Measurements from ENCODE around the gene ANKS1A.

DNA sequence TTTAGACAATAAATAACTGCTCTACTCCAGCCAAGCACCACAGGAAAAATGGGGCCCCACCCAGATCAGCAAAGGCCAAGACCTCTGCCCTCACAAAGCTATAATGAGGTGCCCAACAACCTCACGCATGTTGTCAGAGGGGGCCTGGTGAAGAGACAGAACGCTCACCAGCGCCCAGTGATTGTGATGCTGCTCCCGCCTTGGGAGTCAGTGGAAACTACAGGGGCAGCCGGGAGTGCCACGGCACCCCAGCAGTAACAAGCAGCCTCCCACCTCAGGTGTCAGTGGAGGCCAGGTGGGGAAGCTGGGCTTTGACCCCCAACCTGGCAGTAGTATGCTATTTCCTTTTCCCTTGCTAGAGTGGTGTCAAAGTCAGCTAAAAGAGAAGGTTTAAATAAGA, 204.7 kb downstream of the ANKS1A start:
- TF ChIP-seq YY1 (tag by site-specific recombination; IDR thresholded peaks at IDR 0.05), result no peak
- TF ChIP-seq, protein P1, sequence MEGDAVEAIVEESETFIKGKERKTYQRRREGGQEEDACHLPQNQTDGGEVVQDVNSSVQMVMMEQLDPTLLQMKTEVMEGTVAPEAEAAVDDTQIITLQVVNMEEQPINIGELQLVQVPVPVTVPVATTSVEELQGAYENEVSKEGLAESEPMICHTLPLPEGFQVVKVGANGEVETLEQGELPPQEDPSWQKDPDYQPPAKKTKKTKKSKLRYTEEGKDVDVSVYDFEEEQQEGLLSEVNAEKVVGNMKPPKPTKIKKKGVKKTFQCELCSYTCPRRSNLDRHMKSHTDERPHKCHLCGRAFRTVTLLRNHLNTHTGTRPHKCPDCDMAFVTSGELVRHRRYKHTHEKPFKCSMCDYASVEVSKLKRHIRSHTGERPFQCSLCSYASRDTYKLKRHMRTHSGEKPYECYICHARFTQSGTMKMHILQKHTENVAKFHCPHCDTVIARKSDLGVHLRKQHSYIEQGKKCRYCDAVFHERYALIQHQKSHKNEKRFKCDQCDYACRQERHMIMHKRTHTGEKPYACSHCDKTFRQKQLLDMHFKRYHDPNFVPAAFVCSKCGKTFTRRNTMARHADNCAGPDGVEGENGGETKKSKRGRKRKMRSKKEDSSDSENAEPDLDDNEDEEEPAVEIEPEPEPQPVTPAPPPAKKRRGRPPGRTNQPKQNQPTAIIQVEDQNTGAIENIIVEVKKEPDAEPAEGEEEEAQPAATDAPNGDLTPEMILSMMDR (tag by site-specific recombination; IDR thresholded peaks at IDR 0.05), result no peak
- TF ChIP-seq ZNF202 (tag by site-specific recombination; IDR thresholded peaks at IDR 0.05; ENCODE audit: borderline replicate concordance), result no peak
- TF ChIP-seq TCF7L2 (IDR thresholded peaks at IDR 0.05; ENCODE audit: borderline replicate concordance, low read depth, low read length), result no peak
- TF ChIP-seq ZFP41 (tag by site-specific recombination; IDR thresholded peaks at IDR 0.05; ENCODE audit: borderline replicate concordance), result no peak
- TF ChIP-seq ZNF112 (tag by site-specific recombination; IDR thresholded peaks at IDR 0.05), result no peak
- TF ChIP-seq ZNF785 (tag by site-specific recombination; IDR thresholded peaks at IDR 0.05), result no peak
- no peak for TF ChIP-seq KLF9 (tag by site-specific recombination; IDR thresholded peaks at IDR 0.05; ENCODE audit: low read depth)

Data from HEK293 (cell line).